K562 (cell line): ENCODE measurements around the gene NACC1. TPM values are rescaled to one million over a fixed set of nuclear protein-coding genes. Genes with fewer than 3 reads are reported as not detected.

Experiments used
- BACH1 ChIP-seq: fragments of 200-800 bp; sonication (Bioruptor generic); IDR thresholded peaks from 2 replicates; pipeline ENCODE4 v1.6.1; 2016; ENCODE audit warnings: missing genetic modification characterization, missing compliant biosample characterization
- EGR1 ChIP-seq: fragments of 450-650 bp; conservative IDR thresholded peaks from 2 replicates; pipeline ENCODE4 v1.6.1; 2017; ENCODE audit warnings: mild to moderate bottlenecking
- HNRNPK ChIP-seq: fragments of 200-400 bp; formaldehyde crosslinking; IDR thresholded peaks from one replicate; pipeline ENCODE4 v1.6.1; 2018; ENCODE audit warnings: mild to moderate bottlenecking, low read depth, low read length; ENCODE audit not compliant: poor library complexity, severe bottlenecking
- KAT2B ChIP-seq: IDR thresholded peaks from one replicate; pipeline ENCODE4 v1.6.1; 2012; ENCODE audit warnings: low read depth, mild to moderate bottlenecking, control low read depth, inconsistent platforms, low read length, moderate library complexity
- MECOM ChIP-seq: fragments of 250-450 bp; sonication (Bioruptor Pico); IDR thresholded peaks from 2 replicates; pipeline ENCODE4 v1.8.0; 2022; ENCODE audit warnings: inconsistent platforms
- SAP30 ChIP-seq: fragments of 200-600 bp; sonication (generic); IDR thresholded peaks from 2 replicates; pipeline ENCODE4 v1.6.1; 2012; ENCODE audit warnings: borderline replicate concordance, low read depth, mild to moderate bottlenecking, moderate library complexity, low read length, control low read depth, inconsistent platforms; ENCODE audit not compliant: insufficient read depth, poor library complexity, severe bottlenecking
- polyA plus RNA-seq, 8 experiments: library from polyadenylated mRNA; depleted of rRNA in 4 of 8; stranded (reverse) in 5 of 8; unstranded in 3 of 8; fragments of >200 nt; fragmentation: Nextera tagmentation in 2 of 8; fragmentation: Illumina TruSeq in 1 of 8; extraction: Ambion mirVana in 2 of 8; extraction: Trizol in 1 of 8; gene quantifications; 2 replicates each; pipeline versions ENCODE4 v1.2.1 to v1.2.3, GENCODE V29; 2011 to 2014; ENCODE audit warnings: inconsistent platforms in 1 of 8, missing spikeins in 1 of 8
- total RNA-seq, 7 experiments: library from RNA; depleted of rRNA in 6 of 7; stranded (reverse); fragments of >200 nt in 6 of 7; fragmentation: Illumina TruSeq in 2 of 7; extraction: Trizol in 2 of 7; gene quantifications; 2 replicates each; pipeline versions ENCODE4 v1.2.1 to v1.2.3, GENCODE V29; 2011 to 2021; ENCODE audit warnings: low replicate concordance in 1 of 7
- TF ChIP-seq, protein P1 (sequence below): sonication (generic); formaldehyde crosslinking; IDR thresholded peaks from 2 replicates; pipeline ENCODE4 v1.8.0; 2023; ENCODE audit warnings: missing genetic modification reagents, mild to moderate bottlenecking, borderline replicate concordance
- TF ChIP-seq, protein P2 (sequence below): sonication (generic); formaldehyde crosslinking; IDR thresholded peaks from 2 replicates; pipeline ENCODE4 v1.8.1; 2023; ENCODE audit warnings: mild to moderate bottlenecking, missing genetic modification reagents
- TF ChIP-seq, protein P3 (sequence below): fragments of 450-650 bp; IDR thresholded peaks from 2 replicates; pipeline ENCODE4 v1.6.1; 2017; ENCODE audit warnings: antibody characterized with exemption, mild to moderate bottlenecking
- TF ChIP-seq, protein P4 (sequence below), 2 experiments: fragments of 450-650 bp in 1 of 2; sonication (generic) in 1 of 2; formaldehyde crosslinking; conservative IDR thresholded peaks; 2 replicates each; pipeline versions ENCODE4 v1.4.0 to v1.8.1; 2020 to 2022; ENCODE audit warnings: mild to moderate bottlenecking in 1 of 2, missing genetic modification reagents in 1 of 2
- TF ChIP-seq, protein P5 (sequence below): sonication (generic); formaldehyde crosslinking; IDR thresholded peaks from 2 replicates; pipeline ENCODE4 v1.8.0; 2022; ENCODE audit warnings: mild to moderate bottlenecking, missing genetic modification reagents

Gene NACC1
- total and polyA plus RNA-seq, 9 of the 15 experiments (the other 6 are each of a cell fraction or from before 2014, with no cell fraction given) = 0.04 to 96.6 (median 25.8) TPM

DNA sequence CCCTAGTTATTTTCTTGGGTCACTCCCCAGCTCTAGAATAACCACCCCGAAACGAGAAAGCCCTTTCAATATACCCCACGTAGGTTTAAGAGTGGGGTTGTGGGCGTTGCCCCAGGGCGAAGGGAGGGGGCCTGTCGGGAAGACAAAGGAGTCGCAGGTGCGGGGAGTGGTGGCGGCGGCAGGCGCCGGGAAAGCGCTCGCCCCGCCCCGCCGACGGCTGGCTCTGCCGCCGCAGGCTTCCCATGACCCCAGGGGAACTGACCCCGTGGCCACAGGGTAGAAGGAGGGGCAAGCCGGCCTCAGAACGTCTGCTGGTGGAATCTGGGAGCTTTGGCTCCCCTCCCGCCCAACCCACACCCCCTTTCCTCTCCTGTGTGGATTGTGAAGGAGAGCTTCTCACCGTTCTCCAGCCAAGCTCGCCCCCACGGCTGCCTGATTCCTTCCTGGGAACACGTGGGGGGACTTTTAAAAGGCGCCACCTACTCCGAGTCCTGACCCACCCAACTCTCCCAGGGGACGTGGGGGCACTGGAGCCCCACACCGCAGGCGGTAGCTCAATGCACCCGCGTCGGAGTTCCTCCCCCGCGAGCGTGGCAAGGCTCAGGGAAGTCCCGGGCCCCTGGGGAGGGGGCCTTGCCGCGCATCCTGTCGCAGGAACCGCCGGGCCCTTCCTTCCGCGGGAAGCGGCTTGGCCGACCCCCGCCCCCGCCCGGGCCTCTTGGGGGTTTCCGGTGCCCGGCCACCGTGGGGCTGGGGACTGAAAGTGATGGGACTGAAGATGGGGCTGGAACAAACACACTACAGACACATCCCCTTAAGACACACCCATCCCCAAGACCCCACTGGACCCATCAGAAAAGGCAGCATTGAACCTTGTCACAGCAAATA lies 37.7 kb downstream of the NACC1 start (continued):
- TF ChIP-seq BACH1 (tag) = no peak
- TF ChIP-seq MECOM (CRISPR knock-in tag) = no peak
- TF ChIP-seq, protein P1, sequence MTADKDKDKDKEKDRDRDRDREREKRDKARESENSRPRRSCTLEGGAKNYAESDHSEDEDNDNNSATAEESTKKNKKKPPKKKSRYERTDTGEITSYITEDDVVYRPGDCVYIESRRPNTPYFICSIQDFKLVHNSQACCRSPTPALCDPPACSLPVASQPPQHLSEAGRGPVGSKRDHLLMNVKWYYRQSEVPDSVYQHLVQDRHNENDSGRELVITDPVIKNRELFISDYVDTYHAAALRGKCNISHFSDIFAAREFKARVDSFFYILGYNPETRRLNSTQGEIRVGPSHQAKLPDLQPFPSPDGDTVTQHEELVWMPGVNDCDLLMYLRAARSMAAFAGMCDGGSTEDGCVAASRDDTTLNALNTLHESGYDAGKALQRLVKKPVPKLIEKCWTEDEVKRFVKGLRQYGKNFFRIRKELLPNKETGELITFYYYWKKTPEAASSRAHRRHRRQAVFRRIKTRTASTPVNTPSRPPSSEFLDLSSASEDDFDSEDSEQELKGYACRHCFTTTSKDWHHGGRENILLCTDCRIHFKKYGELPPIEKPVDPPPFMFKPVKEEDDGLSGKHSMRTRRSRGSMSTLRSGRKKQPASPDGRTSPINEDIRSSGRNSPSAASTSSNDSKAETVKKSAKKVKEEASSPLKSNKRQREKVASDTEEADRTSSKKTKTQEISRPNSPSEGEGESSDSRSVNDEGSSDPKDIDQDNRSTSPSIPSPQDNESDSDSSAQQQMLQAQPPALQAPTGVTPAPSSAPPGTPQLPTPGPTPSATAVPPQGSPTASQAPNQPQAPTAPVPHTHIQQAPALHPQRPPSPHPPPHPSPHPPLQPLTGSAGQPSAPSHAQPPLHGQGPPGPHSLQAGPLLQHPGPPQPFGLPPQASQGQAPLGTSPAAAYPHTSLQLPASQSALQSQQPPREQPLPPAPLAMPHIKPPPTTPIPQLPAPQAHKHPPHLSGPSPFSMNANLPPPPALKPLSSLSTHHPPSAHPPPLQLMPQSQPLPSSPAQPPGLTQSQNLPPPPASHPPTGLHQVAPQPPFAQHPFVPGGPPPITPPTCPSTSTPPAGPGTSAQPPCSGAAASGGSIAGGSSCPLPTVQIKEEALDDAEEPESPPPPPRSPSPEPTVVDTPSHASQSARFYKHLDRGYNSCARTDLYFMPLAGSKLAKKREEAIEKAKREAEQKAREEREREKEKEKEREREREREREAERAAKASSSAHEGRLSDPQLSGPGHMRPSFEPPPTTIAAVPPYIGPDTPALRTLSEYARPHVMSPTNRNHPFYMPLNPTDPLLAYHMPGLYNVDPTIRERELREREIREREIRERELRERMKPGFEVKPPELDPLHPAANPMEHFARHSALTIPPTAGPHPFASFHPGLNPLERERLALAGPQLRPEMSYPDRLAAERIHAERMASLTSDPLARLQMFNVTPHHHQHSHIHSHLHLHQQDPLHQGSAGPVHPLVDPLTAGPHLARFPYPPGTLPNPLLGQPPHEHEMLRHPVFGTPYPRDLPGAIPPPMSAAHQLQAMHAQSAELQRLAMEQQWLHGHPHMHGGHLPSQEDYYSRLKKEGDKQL (CRISPR knock-in tag) = no peak
- no peak for TF ChIP-seq KAT2B
- TF ChIP-seq, protein P2, sequence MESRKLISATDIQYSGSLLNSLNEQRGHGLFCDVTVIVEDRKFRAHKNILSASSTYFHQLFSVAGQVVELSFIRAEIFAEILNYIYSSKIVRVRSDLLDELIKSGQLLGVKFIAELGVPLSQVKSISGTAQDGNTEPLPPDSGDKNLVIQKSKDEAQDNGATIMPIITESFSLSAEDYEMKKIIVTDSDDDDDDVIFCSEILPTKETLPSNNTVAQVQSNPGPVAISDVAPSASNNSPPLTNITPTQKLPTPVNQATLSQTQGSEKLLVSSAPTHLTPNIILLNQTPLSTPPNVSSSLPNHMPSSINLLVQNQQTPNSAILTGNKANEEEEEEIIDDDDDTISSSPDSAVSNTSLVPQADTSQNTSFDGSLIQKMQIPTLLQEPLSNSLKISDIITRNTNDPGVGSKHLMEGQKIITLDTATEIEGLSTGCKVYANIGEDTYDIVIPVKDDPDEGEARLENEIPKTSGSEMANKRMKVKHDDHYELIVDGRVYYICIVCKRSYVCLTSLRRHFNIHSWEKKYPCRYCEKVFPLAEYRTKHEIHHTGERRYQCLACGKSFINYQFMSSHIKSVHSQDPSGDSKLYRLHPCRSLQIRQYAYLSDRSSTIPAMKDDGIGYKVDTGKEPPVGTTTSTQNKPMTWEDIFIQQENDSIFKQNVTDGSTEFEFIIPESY = peak; percentile 25; the same call in 1 of the 2 replicates
- peak; percentile 88 for TF ChIP-seq HNRNPK
- peak; percentile 71 for TF ChIP-seq EGR1
- no peak for TF ChIP-seq SAP30
- TF ChIP-seq, protein P3, sequence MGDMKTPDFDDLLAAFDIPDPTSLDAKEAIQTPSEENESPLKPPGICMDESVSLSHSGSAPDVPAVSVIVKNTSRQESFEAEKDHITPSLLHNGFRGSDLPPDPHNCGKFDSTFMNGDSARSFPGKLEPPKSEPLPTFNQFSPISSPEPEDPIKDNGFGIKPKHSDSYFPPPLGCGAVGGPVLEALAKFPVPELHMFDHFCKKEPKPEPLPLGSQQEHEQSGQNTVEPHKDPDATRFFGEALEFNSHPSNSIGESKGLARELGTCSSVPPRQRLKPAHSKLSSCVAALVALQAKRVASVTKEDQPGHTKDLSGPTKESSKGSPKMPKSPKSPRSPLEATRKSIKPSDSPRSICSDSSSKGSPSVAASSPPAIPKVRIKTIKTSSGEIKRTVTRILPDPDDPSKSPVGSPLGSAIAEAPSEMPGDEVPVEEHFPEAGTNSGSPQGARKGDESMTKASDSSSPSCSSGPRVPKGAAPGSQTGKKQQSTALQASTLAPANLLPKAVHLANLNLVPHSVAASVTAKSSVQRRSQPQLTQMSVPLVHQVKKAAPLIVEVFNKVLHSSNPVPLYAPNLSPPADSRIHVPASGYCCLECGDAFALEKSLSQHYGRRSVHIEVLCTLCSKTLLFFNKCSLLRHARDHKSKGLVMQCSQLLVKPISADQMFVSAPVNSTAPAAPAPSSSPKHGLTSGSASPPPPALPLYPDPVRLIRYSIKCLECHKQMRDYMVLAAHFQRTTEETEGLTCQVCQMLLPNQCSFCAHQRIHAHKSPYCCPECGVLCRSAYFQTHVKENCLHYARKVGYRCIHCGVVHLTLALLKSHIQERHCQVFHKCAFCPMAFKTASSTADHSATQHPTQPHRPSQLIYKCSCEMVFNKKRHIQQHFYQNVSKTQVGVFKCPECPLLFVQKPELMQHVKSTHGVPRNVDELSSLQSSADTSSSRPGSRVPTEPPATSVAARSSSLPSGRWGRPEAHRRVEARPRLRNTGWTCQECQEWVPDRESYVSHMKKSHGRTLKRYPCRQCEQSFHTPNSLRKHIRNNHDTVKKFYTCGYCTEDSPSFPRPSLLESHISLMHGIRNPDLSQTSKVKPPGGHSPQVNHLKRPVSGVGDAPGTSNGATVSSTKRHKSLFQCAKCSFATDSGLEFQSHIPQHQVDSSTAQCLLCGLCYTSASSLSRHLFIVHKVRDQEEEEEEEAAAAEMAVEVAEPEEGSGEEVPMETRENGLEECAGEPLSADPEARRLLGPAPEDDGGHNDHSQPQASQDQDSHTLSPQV = no peak
- TF ChIP-seq, protein P4, sequence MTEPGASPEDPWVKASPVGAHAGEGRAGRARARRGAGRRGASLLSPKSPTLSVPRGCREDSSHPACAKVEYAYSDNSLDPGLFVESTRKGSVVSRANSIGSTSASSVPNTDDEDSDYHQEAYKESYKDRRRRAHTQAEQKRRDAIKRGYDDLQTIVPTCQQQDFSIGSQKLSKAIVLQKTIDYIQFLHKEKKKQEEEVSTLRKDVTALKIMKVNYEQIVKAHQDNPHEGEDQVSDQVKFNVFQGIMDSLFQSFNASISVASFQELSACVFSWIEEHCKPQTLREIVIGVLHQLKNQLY (CRISPR knock-in tag; conservative IDR thresholded peaks at IDR 0.05) = no peak
- TF ChIP-seq, protein P5, sequence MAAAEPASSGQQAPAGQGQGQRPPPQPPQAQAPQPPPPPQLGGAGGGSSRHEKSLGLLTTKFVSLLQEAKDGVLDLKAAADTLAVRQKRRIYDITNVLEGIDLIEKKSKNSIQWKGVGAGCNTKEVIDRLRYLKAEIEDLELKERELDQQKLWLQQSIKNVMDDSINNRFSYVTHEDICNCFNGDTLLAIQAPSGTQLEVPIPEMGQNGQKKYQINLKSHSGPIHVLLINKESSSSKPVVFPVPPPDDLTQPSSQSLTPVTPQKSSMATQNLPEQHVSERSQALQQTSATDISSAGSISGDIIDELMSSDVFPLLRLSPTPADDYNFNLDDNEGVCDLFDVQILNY = 0 out of 2 replicates have a peak, but pooled peaks have one; percentile 34
